Breast epithelium (tissue), 3 donors: ENCODE measurements around the gene ATG9B.

Experiments used
- POLR2A ChIP-seq: fragments of 450-650 bp; IDR thresholded peaks from one replicate; pipeline ENCODE4 v1.6.1; 2016; ENCODE audit warnings: antibody characterized with exemption, mild to moderate bottlenecking, moderate library complexity
- TF ChIP-seq, protein P1 (sequence below), 3 donors: fragments of 450-650 bp; IDR thresholded peaks; one replicate each; pipeline ENCODE4 v1.5.1; 2016 to 2017; ENCODE audit warnings: antibody characterized with exemption in 3 of 3, mild to moderate bottlenecking in 3 of 3, moderate library complexity in 3 of 3

DNA sequence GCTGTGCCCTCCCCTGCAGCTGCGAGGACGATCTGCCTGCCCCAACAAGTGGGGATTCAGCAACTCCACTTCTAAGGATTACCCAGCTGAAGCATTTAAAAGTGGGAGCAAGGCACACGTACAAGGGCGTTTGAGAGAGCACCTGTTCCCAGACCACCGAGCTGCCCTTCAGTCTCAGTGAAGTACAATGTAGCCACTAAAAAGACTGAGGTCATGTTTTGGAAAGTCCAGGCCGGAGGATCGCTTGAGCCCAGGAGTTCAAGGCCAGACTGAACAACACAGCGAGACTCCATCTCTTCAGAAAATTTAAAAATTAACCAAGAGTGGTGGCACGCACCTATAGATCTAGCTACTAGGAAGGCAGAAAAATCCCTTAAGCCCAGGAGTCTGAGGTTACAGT lies 18.7 kb downstream of the ATG9B start:
- no peak for TF ChIP-seq POLR2A
- TF ChIP-seq, protein P1, sequence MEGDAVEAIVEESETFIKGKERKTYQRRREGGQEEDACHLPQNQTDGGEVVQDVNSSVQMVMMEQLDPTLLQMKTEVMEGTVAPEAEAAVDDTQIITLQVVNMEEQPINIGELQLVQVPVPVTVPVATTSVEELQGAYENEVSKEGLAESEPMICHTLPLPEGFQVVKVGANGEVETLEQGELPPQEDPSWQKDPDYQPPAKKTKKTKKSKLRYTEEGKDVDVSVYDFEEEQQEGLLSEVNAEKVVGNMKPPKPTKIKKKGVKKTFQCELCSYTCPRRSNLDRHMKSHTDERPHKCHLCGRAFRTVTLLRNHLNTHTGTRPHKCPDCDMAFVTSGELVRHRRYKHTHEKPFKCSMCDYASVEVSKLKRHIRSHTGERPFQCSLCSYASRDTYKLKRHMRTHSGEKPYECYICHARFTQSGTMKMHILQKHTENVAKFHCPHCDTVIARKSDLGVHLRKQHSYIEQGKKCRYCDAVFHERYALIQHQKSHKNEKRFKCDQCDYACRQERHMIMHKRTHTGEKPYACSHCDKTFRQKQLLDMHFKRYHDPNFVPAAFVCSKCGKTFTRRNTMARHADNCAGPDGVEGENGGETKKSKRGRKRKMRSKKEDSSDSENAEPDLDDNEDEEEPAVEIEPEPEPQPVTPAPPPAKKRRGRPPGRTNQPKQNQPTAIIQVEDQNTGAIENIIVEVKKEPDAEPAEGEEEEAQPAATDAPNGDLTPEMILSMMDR (IDR thresholded peaks at IDR 0.05), result no peak
